Keratinocyte (primary cell): ENCODE measurements around the gene RRP9. TPM values are rescaled to one million over a fixed set of nuclear protein-coding genes. Genes with fewer than 3 reads are reported as not detected.

Experiments used
- DNase-seq: peaks from one replicate; pipeline ENCODE4 v3.0.0-alpha.2; 2011; ENCODE audit warnings: low read depth, missing footprints, low spot score
- FAIRE-seq: peaks from 2 replicates; lab custom pipeline; 2011; peaks lifted over from hg19 to GRCh38; lab: Jason Lieb, UNC
- H2AFZ ChIP-seq: 2 replicates; pipeline ENCODE4 v1.6.0; 2012; ENCODE audit warnings: low read length, control low read depth, inconsistent platforms; ENCODE audit not compliant: control insufficient read depth
- H3K27ac ChIP-seq: 2 replicates; pipeline ENCODE4 v1.5.1; 2011; ENCODE audit warnings: low read length; ENCODE audit not compliant: control insufficient read depth, insufficient read depth
- H3K27me3 ChIP-seq: 3 replicates; pipeline ENCODE4 v1.6.0; 2011; ENCODE audit warnings: low read length; ENCODE audit not compliant: control insufficient read depth, insufficient read depth; ENCODE audit errors: extremely low read depth
- H3K36me3 ChIP-seq, 2 experiments: 2 replicates in 1 of 2; 3 replicates in 1 of 2; pipeline ENCODE4 v1.5.1; 2011; ENCODE audit warnings: low read length in 2 of 2, mild to moderate bottlenecking in 1 of 2; ENCODE audit not compliant: control insufficient read depth in 2 of 2, insufficient read depth in 2 of 2; ENCODE audit errors: extremely low read depth in 1 of 2
- H3K4me1 ChIP-seq: 3 replicates; pipeline ENCODE4 v1.5.1; 2011; ENCODE audit warnings: low read length; ENCODE audit not compliant: control insufficient read depth, insufficient read depth; ENCODE audit errors: extremely low read depth
- H3K4me2 ChIP-seq: 3 replicates; pipeline ENCODE4 v1.6.0; 2011; ENCODE audit warnings: low read depth, low read length; ENCODE audit not compliant: control insufficient read depth, insufficient read depth; ENCODE audit errors: extremely low read depth
- H3K4me3 ChIP-seq, 3 experiments: fragments of 200-600 bp in 1 of 3; sonication (generic) in 1 of 3; 2 replicates in 2 of 3; 3 replicates in 1 of 3; pipeline ENCODE4 v1.5.1; 2011 to 2016; ENCODE audit warnings: low read length in 3 of 3, mild to moderate bottlenecking in 3 of 3, control low read depth in 2 of 3, inconsistent platforms in 1 of 3, low read depth in 1 of 3, mixed read lengths in 1 of 3, mixed run types in 1 of 3, moderate library complexity in 1 of 3; ENCODE audit not compliant: control insufficient read depth in 2 of 3, insufficient read depth in 2 of 3; ENCODE audit errors: extremely low read depth in 1 of 3
- H3K79me2 ChIP-seq: 2 replicates; pipeline ENCODE4 v1.6.0; 2012; ENCODE audit warnings: low read length; ENCODE audit not compliant: control insufficient read depth, insufficient read depth
- H3K9ac ChIP-seq: 3 replicates; pipeline ENCODE4 v1.6.0; 2011; ENCODE audit warnings: low read length; ENCODE audit not compliant: control insufficient read depth, insufficient read depth; ENCODE audit errors: extremely low read depth
- H3K9me1 ChIP-seq: 3 replicates; pipeline ENCODE4 v1.6.0; 2011; ENCODE audit warnings: low read length; ENCODE audit not compliant: control insufficient read depth, insufficient read depth; ENCODE audit errors: extremely low read depth
- H3K9me3 ChIP-seq: 2 replicates; pipeline ENCODE4 v1.5.1; 2012; ENCODE audit warnings: low read depth, low read length; ENCODE audit not compliant: control insufficient read depth
- H4K20me1 ChIP-seq: 3 replicates; pipeline ENCODE4 v1.6.0; 2011; ENCODE audit warnings: low read length; ENCODE audit not compliant: control insufficient read depth, insufficient read depth; ENCODE audit errors: extremely low read depth
- CTCF ChIP-seq, 3 experiments: IDR thresholded peaks in 1 of 3; conservative IDR thresholded peaks in 1 of 3; optimal IDR thresholded peaks in 1 of 3; 2 replicates in 2 of 3; 3 replicates in 1 of 3; pipeline versions ENCODE3 to v1.5.1; 2011; ENCODE audit warnings: low read length in 3 of 3, mild to moderate bottlenecking in 3 of 3, moderate library complexity in 2 of 3, control low read depth in 1 of 3, inconsistent platforms in 1 of 3; ENCODE audit not compliant: insufficient read depth in 2 of 3; ENCODE audit errors: extremely low read depth in 1 of 3
- EZH2 ChIP-seq: IDR thresholded peaks from one replicate; pipeline ENCODE4 v1.6.1; 2012; ENCODE audit warnings: inconsistent platforms, mild to moderate bottlenecking, low read length, moderate library complexity
- dilution Hi-C: fragments of 300-500 bp; cut with MboI; formaldehyde crosslinking; loops from one replicate; pipeline ENCODE4 v1.7.0; 2020; ENCODE audit warnings: low sequenced_read_pairs; ENCODE audit not compliant: extremely low pct_ligation_motif_present
- polyA plus RNA-seq, 5 experiments: library from polyadenylated mRNA; depleted of rRNA in 3 of 5; stranded (reverse) in 3 of 5; stranded (forward) in 1 of 5; unstranded in 1 of 5; fragments of >200 nt; gene quantifications; 1 replicate in 1 of 5; 2 replicates in 3 of 5; 3 replicates in 1 of 5; pipeline versions ENCODE4 v1.2.1 to v1.2.3, GENCODE V29; 2011 to 2012; ENCODE audit warnings: missing spikeins in 2 of 5, low read depth in 1 of 5, low replicate concordance in 1 of 5

Gene RRP9
- polyA plus RNA-seq, 1 donor (not counting 4 experiments of a cell fraction or from before 2014, with no cell fraction given): 21.8 TPM

GRCh38 chr3:51897391-51897790 lies 44.3 kb downstream of the RRP9 start:
- H3K27me3 ChIP-seq: no peaks in the 10 kb centered on the region
- H3K27ac ChIP-seq: no peak overlapping the region
- H3K36me3 ChIP-seq: no peaks in the 10 kb centered on the region
- H3K4me3 ChIP-seq: no peak overlapping the region
- H3K4me2 ChIP-seq: no peak overlapping the region
- TF ChIP-seq CTCF (optimal IDR thresholded peaks at IDR 0.05 in 1 of 3, IDR thresholded peaks at IDR 0.05 in 1 of 3, conservative IDR thresholded peaks at IDR 0.05 in 1 of 3; ENCODE audit: extremely low read depth in 1 of 3, insufficient read depth in 2 of 3, low read length in 3 of 3): no peak
- no peak for TF ChIP-seq EZH2
- H3K4me1 ChIP-seq: peaks cover 3% of the 10 kb centered on the region
- no peaks in the 10 kb centered on the region for H3K9me1 ChIP-seq
- DNase-seq (no peak), FAIRE-seq (no peak)
- no peak overlapping the region for H2AFZ ChIP-seq
- dilution Hi-C loops: no loop called here
- no peak overlapping the region for H3K9ac ChIP-seq
- H4K20me1 ChIP-seq: no peaks in the 10 kb centered on the region
- H3K79me2 ChIP-seq: no peaks in the 10 kb centered on the region
- H3K9me3 ChIP-seq: peaks cover 3% of the 10 kb centered on the region

GRCh38 chr3:51896607-51897305 lies 44.9 kb downstream of the RRP9 start:
- H3K4me2 ChIP-seq: no peak overlapping the region
- no peak for DNase-seq
- no peak overlapping the region for H3K9ac ChIP-seq
- peaks cover 3% of the 10 kb centered on the region for H3K9me3 ChIP-seq
- no peak overlapping the region for H3K27ac ChIP-seq
- no peak for FAIRE-seq
- dilution Hi-C loops: no loop called here
- no peak overlapping the region for H2AFZ ChIP-seq
- no peaks in the 10 kb centered on the region for H4K20me1 ChIP-seq
- TF ChIP-seq EZH2: no peak
- no peak for TF ChIP-seq CTCF (optimal IDR thresholded peaks at IDR 0.05 in 1 of 3, IDR thresholded peaks at IDR 0.05 in 1 of 3, conservative IDR thresholded peaks at IDR 0.05 in 1 of 3; ENCODE audit: extremely low read depth in 1 of 3, insufficient read depth in 2 of 3, low read length in 3 of 3)
- no peaks in the 10 kb centered on the region for H3K9me1 ChIP-seq
- no peaks in the 10 kb centered on the region for H3K79me2 ChIP-seq
- H3K4me3 ChIP-seq: no peak overlapping the region
- H3K4me1 ChIP-seq: no peaks in the 10 kb centered on the region
- H3K27me3 ChIP-seq: no peaks in the 10 kb centered on the region
- H3K36me3 ChIP-seq: no peaks in the 10 kb centered on the region
